Measurements from ENCODE around the gene MT1G. TPM values are rescaled to one million over a fixed set of nuclear protein-coding genes. Genes with fewer than 3 reads are reported as not detected.
"Not testable (repeated sequence)": the region's sequence is repeated elsewhere in the genome, so short reads cannot be mapped to it uniquely, and the experiment has no call there.

MT1G gene
- total RNA-seq: 1 to 10 TPM in 1 of 3 donors, under 1 TPM in 1, not detected in 1; 0.80 to 1.5 TPM
- total RNA-seq (2013): not detected

DNA sequence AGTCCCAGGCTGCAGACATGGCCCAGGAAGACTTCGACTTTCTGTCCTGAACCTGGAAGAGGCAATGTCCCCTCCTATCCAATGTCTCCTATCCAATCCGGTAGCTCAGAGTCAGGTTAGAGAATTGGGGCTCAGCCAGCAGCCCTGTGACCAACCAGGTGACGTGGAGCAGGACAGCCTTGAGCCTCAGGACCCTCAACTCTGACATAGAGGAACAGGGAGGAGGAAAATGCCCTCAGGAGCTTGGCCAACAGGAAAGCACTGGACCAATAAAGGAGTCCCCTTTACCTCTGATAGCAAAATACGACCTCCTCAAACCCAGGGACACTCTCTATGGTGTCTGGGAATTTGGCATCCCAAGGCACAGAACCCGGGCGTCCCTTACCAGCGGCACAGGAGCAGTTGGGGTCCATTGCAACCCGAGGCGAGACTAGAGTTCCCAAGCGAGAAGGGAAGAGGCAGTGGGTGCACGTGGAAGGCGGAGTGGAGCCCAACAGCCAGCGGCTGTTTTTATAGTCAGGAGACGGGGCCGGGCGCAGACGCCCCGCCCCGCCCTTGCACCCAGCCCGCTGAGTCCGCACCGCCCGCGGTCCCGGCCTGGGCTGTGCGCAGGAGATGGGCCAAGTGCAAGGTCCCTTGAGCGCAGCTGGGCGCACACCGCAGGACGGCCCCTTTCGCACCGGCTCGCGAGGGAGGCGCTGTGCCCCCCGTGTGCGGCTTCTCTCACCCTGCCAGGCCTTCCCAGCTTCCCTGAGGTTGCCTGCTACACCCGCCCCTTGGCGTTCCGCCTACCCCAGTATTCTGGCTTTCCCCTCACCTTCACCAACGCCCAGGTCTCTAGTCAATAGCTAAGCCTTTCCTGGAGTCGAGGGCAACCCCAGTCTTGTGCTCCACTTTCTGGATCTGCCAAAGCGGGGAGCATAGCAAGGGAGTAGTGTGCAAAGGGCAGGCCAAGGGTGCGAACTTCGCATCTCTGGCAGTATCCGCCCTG is at the start of gene MT1G:
MT1G (minus strand) TSS at position 485 of the 991 bp plus-strand sequence; CDS start at position 413, 72 bp downstream.
- Mint-ChIP-seq H3K27ac (no peak within 1 kb of the TSS), H3K36me3 (peaks cover 5% of the 10 kb centered on the region), H3K9me3 (no peaks in the 10 kb centered on the region), H3K4me3 (no peak within 1 kb of the TSS), H3K27me3 (ENCODE audit: low read depth in 2 of 2) (peaks cover 72 to 88% of the 10 kb centered on the region in 2 donors), H3K4me1 (peaks cover 6 to 27% of the 10 kb centered on the region in 2 donors)
- Histone ChIP-seq H3K9me3 (ENCODE audit: control insufficient read depth, insufficient read depth, low read length) (no peaks in the 10 kb centered on the region), H3K36me3 (ENCODE audit: control insufficient read depth, insufficient read depth, low read length) (no peaks in the 10 kb centered on the region), H3K4me3 (ENCODE audit: low read length) (no peak within 1 kb of the TSS), H3K27ac (ENCODE audit: low read length) (no peak within 1 kb of the TSS), H3K27me3 (ENCODE audit: control insufficient read depth, insufficient read depth, low read length) (peaks cover 44% of the 10 kb centered on the region), H3K4me1 (ENCODE audit: control insufficient read depth, insufficient read depth, low read length) (peaks cover 5% of the 10 kb centered on the region)
- intact Hi-C loops (cut with micrococcal nuclease): no loop called here
- ATAC-seq: peak; percentile 47 to 61 (median 49)
- TF ChIP-seq, protein P1, sequence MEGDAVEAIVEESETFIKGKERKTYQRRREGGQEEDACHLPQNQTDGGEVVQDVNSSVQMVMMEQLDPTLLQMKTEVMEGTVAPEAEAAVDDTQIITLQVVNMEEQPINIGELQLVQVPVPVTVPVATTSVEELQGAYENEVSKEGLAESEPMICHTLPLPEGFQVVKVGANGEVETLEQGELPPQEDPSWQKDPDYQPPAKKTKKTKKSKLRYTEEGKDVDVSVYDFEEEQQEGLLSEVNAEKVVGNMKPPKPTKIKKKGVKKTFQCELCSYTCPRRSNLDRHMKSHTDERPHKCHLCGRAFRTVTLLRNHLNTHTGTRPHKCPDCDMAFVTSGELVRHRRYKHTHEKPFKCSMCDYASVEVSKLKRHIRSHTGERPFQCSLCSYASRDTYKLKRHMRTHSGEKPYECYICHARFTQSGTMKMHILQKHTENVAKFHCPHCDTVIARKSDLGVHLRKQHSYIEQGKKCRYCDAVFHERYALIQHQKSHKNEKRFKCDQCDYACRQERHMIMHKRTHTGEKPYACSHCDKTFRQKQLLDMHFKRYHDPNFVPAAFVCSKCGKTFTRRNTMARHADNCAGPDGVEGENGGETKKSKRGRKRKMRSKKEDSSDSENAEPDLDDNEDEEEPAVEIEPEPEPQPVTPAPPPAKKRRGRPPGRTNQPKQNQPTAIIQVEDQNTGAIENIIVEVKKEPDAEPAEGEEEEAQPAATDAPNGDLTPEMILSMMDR (IDR thresholded peaks at IDR 0.05): no peak
- DNase-seq: peak in 1 of 2 donors; percentile 46
- 10% methylated on average over 46 of the region's 46 CpGs for whole genome bisulfite sequencing (ENCODE audit: insufficient coverage)

DNA sequence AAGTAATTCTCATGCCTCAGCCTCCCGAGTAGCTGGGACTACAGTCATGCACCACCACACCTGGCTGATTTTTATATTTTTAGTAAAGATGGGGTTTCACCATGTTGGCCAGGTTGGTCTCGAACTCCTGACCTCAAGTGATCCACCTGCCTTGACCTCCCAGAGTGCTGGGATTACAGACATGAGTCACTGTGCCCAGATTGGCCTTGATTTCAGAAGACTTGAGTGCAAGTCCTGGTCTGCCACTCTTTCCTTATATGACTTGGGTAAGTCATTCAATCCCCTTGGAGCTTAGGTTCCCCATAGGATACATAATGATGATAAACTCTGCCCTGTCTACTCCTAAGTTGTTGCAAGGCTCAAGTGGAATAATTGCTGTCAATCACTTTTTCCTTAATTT is 49.7 kb upstream of the MT1G start:
- H3K36me3 Mint-ChIP-seq; H3K36me3 ChIP-seq (ENCODE audit: control insufficient read depth, insufficient read depth, low read length); H3K9me3 ChIP-seq (ENCODE audit: control insufficient read depth, insufficient read depth, low read length); H3K27me3 Mint-ChIP-seq (ENCODE audit: low read depth in 2 of 2); ATAC-seq; H3K4me3 ChIP-seq (ENCODE audit: low read length); H3K27ac Mint-ChIP-seq; H3K4me3 Mint-ChIP-seq; intact Hi-C loops (cut with micrococcal nuclease); H3K9me3 Mint-ChIP-seq; DNase-seq; H3K27me3 ChIP-seq (ENCODE audit: control insufficient read depth, insufficient read depth, low read length); H3K4me1 ChIP-seq (ENCODE audit: control insufficient read depth, insufficient read depth, low read length); H3K4me1 Mint-ChIP-seq; H3K27ac ChIP-seq (ENCODE audit: low read length): not testable (repeated sequence)
- 100% methylated on average over 1 of the region's 2 CpGs for WGBS (ENCODE audit: insufficient coverage)

GRCh38 chr16:56716761-56717160 is 48.9 kb upstream of the MT1G start:
- Mint-ChIP-seq H3K4me1 (no peaks in the 10 kb centered on the region), H3K27ac (no peak overlapping the region), H3K9me3 (no peaks in the 10 kb centered on the region), H3K27me3 (ENCODE audit: low read depth in 2 of 2) (peaks cover under 1 to 2% of the 10 kb centered on the region in 2 donors), H3K36me3 (no peaks in the 10 kb centered on the region), H3K4me3 (no peak overlapping the region)
- no peak for DNase-seq
- intact Hi-C loops (cut with micrococcal nuclease): no loop called here
- TF ChIP-seq, protein P1 (IDR thresholded peaks at IDR 0.05): no peak
- H3K9me3 ChIP-seq (ENCODE audit: control insufficient read depth, insufficient read depth, low read length): no peaks in the 10 kb centered on the region
- no CpG with 5 or more reads among the region's 3 CpGs for WGBS (ENCODE audit: insufficient coverage)
- no peak overlapping the region for H3K4me3 ChIP-seq (ENCODE audit: low read length)
- H3K36me3 ChIP-seq (ENCODE audit: control insufficient read depth, insufficient read depth, low read length): no peaks in the 10 kb centered on the region
- no peak for ATAC-seq
- H3K27me3 ChIP-seq (ENCODE audit: control insufficient read depth, insufficient read depth, low read length): no peaks in the 10 kb centered on the region
- H3K4me1 ChIP-seq (ENCODE audit: control insufficient read depth, insufficient read depth, low read length): no peaks in the 10 kb centered on the region
- H3K27ac ChIP-seq (ENCODE audit: low read length): no peak overlapping the region

GRCh38 chr16:56715126-56715525 is 47.3 kb upstream of the MT1G start:
- Histone ChIP-seq H3K27me3 (ENCODE audit: control insufficient read depth, insufficient read depth, low read length) (no peaks in the 10 kb centered on the region), H3K4me3 (ENCODE audit: low read length) (no peak overlapping the region), H3K36me3 (ENCODE audit: control insufficient read depth, insufficient read depth, low read length) (no peaks in the 10 kb centered on the region), H3K4me1 (ENCODE audit: control insufficient read depth, insufficient read depth, low read length) (no peaks in the 10 kb centered on the region), H3K27ac (ENCODE audit: low read length) (no peak overlapping the region), H3K9me3 (ENCODE audit: control insufficient read depth, insufficient read depth, low read length) (no peaks in the 10 kb centered on the region)
- ATAC-seq (no peak), DNase-seq (no peak)
- Mint-ChIP-seq H3K36me3 (no peaks in the 10 kb centered on the region), H3K4me3 (no peak overlapping the region), H3K27ac (no peak overlapping the region), H3K4me1 (no peaks in the 10 kb centered on the region), H3K9me3 (no peaks in the 10 kb centered on the region), H3K27me3 (ENCODE audit: low read depth in 2 of 2) (no peaks in the 10 kb centered on the region)
- 69% methylated on average over 4 of the region's 4 CpGs for WGBS (ENCODE audit: insufficient coverage)
- TF ChIP-seq, protein P1 (IDR thresholded peaks at IDR 0.05): no peak
- intact Hi-C loops (cut with micrococcal nuclease): no loop called here
